GM18520 (cell line): ENCODE results near the gene DHRSX.
"Not testable (repeated sequence)": the region's sequence is repeated elsewhere in the genome, so short reads cannot be mapped to it uniquely, and the experiment has no call there.

Experiments used
- ATAC-seq: cut with Tn5 transposase; IDR thresholded peaks from one replicate; pipeline ENCODE4 v1.9.1; 2021; ENCODE audit not compliant: unreplicated experiment

Gene DHRSX

GRCh38 chrX:2376166-2376565, 124.6 kb downstream of the DHRSX start:
- no peak for ATAC-seq

DNA sequence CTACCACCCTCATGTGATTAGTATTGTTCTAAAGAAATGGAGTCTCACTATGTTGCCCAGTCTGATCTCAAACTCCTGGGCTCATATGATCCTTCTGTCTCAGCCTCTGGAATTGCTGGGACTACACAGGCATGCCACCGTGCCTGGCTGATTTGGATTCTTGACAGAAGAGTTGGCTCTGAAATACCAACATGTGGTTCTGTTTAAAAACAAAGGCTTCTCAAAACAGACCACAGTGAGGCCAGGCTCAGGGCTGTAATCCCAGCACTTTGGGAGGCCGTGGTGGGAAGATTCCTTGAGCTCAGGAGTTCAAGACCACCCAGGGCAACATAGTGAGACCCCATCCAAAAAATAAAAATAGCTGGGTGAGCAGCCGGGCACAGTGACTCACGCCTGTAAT, 126.7 kb downstream of the DHRSX start:
- ATAC-seq = no peak

- no peak for ATAC-seq
Observed at GRCh38 chrX:2373615-2374014, 127.2 kb downstream of the DHRSX start.

DNA sequence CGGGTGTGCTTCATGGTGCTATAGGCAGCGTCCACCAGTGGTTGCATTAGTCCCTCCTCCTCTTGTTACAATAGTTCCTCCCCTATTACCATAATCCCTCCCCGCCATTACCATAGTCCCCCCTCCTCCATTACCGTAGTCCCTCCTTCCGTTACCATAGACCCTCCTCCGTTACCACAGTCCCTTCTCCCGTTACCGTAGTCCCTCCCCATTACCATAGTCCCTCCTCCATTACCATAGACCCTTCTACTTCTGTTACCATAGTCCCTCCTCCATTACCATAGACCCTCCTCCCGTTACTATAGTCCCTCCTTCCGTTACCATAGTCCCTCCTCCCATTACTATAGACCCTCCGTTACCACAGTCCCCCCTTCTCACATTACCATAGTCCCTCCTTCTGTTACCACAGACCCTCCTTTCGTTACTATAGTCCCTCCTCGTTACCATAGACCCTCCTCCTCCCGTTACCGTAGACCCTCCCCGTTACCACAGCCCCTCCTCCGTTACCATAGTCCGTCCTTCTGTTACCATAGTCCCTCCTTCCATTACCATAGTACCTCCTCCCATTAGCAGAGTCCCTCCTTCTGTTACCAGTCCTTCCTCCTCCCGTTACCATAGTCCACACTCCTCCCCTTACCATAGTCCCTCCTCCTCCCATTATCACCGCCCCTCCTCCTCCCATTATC, 129.6 kb downstream of the DHRSX start:
- ATAC-seq = no peak

GRCh38 chrX:2370456-2370855, 130.3 kb downstream of the DHRSX start:
- no peak for ATAC-seq

- no peak for ATAC-seq
Observed at GRCh38 chrX:2369206-2369605, 131.6 kb downstream of the DHRSX start.

GRCh38 chrX:2360731-2361130, 140.0 kb downstream of the DHRSX start:
- ATAC-seq = no peak

- ATAC-seq = not testable (repeated sequence)
Observed at GRCh38 chrX:2359522-2359921, 141.3 kb downstream of the DHRSX start.

DNA sequence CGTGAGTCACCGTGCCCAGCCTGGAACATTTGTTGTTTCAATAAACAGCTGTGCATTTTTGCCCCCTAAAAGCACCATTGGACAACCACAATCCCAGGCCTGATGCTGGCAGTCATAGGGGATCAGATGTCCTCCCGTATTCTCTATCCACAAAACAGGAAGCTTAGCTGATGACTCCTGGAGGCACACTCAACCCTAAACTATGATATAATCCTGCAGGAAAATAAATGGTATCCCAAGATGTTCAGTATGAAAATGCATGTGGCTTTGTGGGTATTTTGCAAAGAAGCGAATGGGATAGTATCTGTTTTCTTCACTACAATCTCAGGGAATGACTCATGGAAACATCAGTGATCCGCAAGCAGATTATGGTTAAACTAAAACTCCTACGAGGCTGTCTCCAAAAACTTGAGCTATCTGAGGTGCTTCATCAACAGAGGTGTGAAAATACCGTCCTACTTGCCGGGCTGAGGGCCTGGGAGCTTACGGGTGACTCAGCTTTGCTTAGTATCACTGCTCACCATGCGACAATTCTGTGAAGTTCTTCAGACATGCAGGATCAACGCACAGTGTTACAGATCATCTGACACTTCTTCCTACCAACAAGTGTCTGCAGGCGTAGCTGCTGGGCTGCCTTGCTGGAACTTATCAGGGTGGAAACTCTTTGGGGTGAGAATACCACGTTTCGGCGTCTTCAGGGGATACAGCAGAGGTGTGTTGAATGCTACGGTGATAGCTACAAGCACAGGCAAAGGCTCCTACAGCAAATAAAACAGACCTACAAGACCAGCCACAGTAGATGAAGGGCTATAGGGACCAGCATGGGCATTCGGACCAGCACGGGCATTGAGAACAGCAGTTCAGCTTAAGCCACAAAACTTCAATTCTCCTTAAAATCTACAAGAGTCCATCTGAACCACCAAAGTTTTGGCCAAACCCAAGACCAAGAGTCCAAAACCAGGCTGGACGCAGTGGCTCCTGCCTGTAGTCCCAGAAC, 148.5 kb downstream of the DHRSX start:
- ATAC-seq = no peak

GRCh38 chrX:2351321-2351720, 149.5 kb downstream of the DHRSX start:
- no peak for ATAC-seq

DNA sequence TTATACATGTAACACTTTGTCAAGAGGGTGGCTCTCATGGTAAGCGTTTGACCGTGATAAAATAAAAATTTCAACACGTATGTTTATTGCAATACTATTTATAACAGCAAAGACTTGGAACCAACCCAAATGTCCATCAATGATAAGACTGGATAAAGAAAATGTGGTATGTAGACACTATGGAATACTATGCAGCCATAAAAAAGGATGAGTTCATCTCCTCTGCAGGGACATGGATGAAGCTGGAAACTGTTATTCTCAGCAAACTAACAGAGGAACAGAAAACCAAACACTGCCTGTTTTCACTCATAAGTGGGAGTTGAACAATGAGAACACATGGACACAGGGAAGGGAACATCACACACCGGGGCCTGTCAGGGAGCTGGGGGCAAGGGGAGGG, 150.1 kb downstream of the DHRSX start:
- not testable (repeated sequence) for ATAC-seq

DNA sequence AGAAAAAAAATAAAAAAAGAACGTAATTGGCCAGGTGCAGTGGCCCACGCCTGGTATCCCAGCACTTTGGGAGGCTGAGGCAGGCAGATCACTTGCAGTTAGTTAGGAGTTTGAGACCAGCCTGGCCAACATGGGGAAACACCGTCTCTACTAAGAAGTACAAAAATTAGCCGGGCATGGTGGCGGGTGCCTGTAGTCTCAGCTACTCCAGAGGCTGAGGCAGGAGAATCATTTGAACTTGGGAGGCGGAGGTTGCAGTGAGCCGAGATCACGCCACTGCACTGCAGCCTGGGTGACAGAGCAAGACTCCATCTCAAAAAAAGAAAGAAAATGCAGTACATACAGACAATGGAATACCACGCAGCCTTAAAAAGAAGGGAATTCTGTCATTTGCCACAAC, 150.7 kb downstream of the DHRSX start:
- not testable (repeated sequence) for ATAC-seq

DNA sequence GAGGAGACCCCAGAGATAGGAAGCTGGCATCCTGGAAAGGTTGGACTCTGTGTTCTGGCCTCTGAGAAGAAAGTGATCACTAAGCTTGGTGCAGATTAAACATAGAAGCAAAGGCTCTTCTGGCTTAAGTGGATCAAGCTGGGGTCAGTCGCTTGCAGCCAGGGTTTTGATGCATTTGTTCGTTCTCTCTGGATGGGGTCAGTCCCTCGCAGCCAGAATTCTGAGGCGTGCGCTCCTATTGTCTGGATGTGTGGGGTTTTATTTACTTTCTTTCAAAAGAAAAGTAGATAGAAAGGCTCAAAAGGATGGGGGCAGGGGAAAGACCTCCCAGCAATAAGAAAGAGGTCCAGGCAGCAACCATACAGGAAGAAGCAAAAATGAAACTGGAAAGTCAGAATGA, 152.6 kb downstream of the DHRSX start:
- no peak for ATAC-seq

- no peak for ATAC-seq
Observed at GRCh38 chrX:2346158-2346557, 154.6 kb downstream of the DHRSX start.

GRCh38 chrX:2345562-2345961, 155.2 kb downstream of the DHRSX start:
- no peak for ATAC-seq

DNA sequence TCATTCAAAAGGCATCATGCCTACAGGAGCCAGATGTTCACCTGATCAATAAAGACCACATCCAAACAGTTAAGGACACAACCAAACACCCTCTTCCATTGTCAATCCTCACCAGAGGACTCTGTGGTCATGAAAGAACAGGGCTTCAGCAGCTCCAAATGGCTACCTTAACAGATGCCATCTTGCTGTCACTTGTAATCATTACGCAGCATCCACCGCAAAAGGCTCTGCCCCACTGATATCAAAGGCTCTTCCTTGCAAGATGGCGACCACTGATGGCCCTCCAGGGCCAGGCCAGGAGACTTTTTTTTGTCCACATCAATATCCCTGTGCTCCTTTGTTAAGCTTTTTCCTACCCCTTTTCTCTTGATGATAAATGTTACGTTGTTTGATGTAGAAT, 157.4 kb downstream of the DHRSX start:
- ATAC-seq = no peak

DNA sequence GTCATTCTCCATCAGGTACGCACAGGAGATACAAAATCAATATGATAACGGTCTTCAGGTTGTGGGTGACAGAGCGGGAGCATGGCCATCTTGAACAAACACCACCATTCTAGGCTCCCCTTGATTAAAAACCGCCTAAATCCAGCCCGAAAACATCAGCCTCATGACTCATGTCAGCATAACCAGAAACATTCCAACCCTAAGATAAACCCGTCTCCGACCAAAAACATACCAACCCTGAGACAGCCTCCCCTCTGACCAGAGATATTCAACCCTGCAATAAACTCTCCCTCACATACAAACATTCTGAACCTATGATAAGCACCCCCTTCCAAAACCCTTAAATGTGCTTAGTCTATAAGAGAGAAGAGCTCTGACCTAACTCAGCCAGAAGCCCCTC, 157.9 kb downstream of the DHRSX start:
- ATAC-seq = no peak

- no peak for ATAC-seq
Observed at GRCh38 chrX:2342281-2342688, 158.5 kb downstream of the DHRSX start.

DNA sequence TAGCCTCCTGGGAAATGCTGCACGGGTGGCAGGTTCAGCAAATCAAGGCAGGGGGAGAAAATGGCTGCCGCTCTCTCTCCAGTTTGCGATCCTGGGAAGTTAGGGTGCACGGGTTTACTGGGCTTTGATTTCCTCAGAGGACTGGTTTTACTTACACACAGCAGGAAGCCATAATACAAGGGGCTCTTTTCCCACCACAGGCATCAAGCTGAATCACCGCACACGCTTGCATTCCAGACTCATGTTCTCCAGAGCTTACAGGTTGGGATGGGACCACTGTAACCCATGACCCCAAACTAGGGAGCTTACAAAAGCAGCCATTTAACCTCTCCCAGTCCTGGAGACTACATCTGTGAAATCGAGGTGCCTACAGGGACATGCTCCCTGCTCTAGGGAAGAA, 159.8 kb downstream of the DHRSX start:
- no peak for ATAC-seq

- no peak for ATAC-seq
Observed at GRCh38 chrX:2336181-2336580, 164.6 kb downstream of the DHRSX start.

DNA sequence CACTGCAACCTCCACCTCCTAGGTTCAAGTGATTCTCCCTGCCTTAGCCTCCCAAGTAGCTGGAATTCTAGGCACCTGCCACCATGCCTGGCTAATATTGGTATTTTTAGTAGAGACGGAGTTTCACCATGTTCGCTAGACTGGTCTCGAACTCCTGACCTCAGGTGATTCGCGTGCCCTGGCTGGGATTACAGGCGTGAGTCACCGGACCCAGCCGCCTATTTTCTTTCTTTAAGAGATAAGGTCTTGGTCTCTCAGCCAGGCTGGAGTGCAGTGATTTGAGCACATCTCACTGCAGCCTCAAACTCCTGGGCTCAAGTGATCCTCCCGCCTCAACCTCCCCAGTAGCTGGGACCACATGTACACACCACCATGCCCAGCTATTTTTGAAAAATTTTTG, 166.5 kb downstream of the DHRSX start:
- ATAC-seq = no peak

GRCh38 chrX:2332252-2332651, 168.5 kb downstream of the DHRSX start:
- ATAC-seq = no peak
